GM12878 (cell line): ENCODE measurements around the gene SETD6. TPM values are rescaled to one million over a fixed set of nuclear protein-coding genes. Genes with fewer than 3 reads are reported as not detected.

ENCODE experiments used
- ATAC-seq: fragments of 200-7000 bp; cut with Tn5 transposase; 3 replicates; pipeline ENCODE4 v1.9.1; 2020; ENCODE audit warnings: mild to moderate bottlenecking, moderate library complexity
- BruUV-seq: library from RNA; stranded (reverse); fragments of 400-500 nt; replicated peaks from 2 replicates; lab custom pipeline; 2021; lab: Mats Ljungman, UMichigan
- CTCF ChIA-PET: fragments of 300-600 bp; sonication (Branson Sonifier 250); formaldehyde crosslinking; extraction: SDS; loops from one replicate; lab custom pipeline; 2021; ENCODE audit warnings: inconsistent platforms; lab: Yijun Ruan, JAX
- POLR2A ChIA-PET: fragments of 350-600 bp; formaldehyde crosslinking; extraction: SDS; loops from one replicate; lab custom pipeline; 2021; ENCODE audit warnings: inconsistent platforms; lab: Charles Lee
- RAD21 ChIA-PET: fragments of 300-600 bp; sonication (Branson Sonifier 250); formaldehyde crosslinking; loops from one replicate; lab custom pipeline; 2023; ENCODE audit warnings: antibody characterized with exemption; ENCODE audit not compliant: unreplicated experiment; lab: Charles Lee
- SMC1A ChIA-PET: fragments of 300-600 bp; sonication (Branson Sonifier 250); formaldehyde crosslinking; loops from one replicate; lab custom pipeline; 2023; ENCODE audit not compliant: unreplicated experiment, uncharacterized antibody; lab: Charles Lee
- DNase-seq: peaks from one replicate; pipeline ENCODE4 v3.0.0-alpha.2; 2011; ENCODE audit warnings: low read depth, low spot score
- FAIRE-seq: peaks from 3 replicates; lab custom pipeline; 2011; peaks lifted over from hg19 to GRCh38; lab: Jason Lieb, UNC
- H2AFZ ChIP-seq: 2 replicates; pipeline ENCODE4 v1.6.0; 2011; ENCODE audit warnings: low read depth, low read length, control low read depth; ENCODE audit not compliant: control insufficient read depth
- H3K27ac ChIP-seq: 2 replicates; pipeline ENCODE4 v1.5.1; 2011; ENCODE audit warnings: control low read depth; ENCODE audit not compliant: control insufficient read depth, insufficient read depth
- H3K27me3 ChIP-seq, 2 experiments: replicated peaks in 1 of 2; 2 replicates each; pipeline versions ENCODE4 v1.6.0 to v1.6.1; 2011; ENCODE audit warnings: low read length in 1 of 2; ENCODE audit not compliant: control insufficient read depth in 2 of 2, insufficient read depth in 2 of 2
- H3K36me3 ChIP-seq, 2 experiments: 2 replicates each; pipeline ENCODE4 v1.5.1; 2011; ENCODE audit warnings: low read length in 1 of 2; ENCODE audit not compliant: control insufficient read depth in 2 of 2, insufficient read depth in 2 of 2
- H3K4me1 ChIP-seq: 2 replicates; pipeline ENCODE4 v1.6.1; 2011; ENCODE audit warnings: mild to moderate bottlenecking, low read length, moderate library complexity, mixed read lengths; ENCODE audit not compliant: control insufficient read depth, insufficient read depth
- H3K4me2 ChIP-seq: 2 replicates; pipeline ENCODE4 v1.6.0; 2011; ENCODE audit warnings: control low read depth; ENCODE audit not compliant: control insufficient read depth, insufficient read depth
- H3K4me3 ChIP-seq: fragments of 200-600 bp; sonication (generic); 2 replicates; pipeline ENCODE4 v1.5.1; 2016
- H3K79me2 ChIP-seq: 2 replicates; pipeline ENCODE4 v1.6.0; 2011; ENCODE audit warnings: low read length; ENCODE audit not compliant: control insufficient read depth, insufficient read depth
- H3K9ac ChIP-seq: 2 replicates; pipeline ENCODE4 v1.8.0; 2011; ENCODE audit warnings: low read length, control low read depth, mixed read lengths; ENCODE audit not compliant: control insufficient read depth, insufficient read depth
- H3K9me3 ChIP-seq: replicated peaks from 3 replicates; pipeline ENCODE4 v1.5.1; 2011; ENCODE audit warnings: mild to moderate bottlenecking, low read length; ENCODE audit not compliant: control insufficient read depth, insufficient read depth
- H4K20me1 ChIP-seq: 2 replicates; pipeline ENCODE4 v1.6.0; 2011; ENCODE audit not compliant: control insufficient read depth, insufficient read depth
- HCFC1 ChIP-seq: fragments of 150-350 bp; IDR thresholded peaks from 2 replicates; pipeline ENCODE4 v1.6.1; 2014; ENCODE audit warnings: low read length
- HDAC6 ChIP-seq: fragments of 200-600 bp; sonication (generic); IDR thresholded peaks from one replicate; pipeline ENCODE4 v1.8.0; 2017; ENCODE audit warnings: antibody characterized with exemption; ENCODE audit not compliant: unreplicated experiment
- IRF4 ChIP-seq: IDR thresholded peaks from 2 replicates; pipeline ENCODE4 v1.6.1; 2011; ENCODE audit warnings: low read depth, low read length
- JUND ChIP-seq: IDR thresholded peaks from 2 replicates; pipeline ENCODE4 v1.6.1; 2012; ENCODE audit warnings: low read depth, mild to moderate bottlenecking, low read length, improper control_type of control experiment, moderate library complexity
- NFYB ChIP-seq: IDR thresholded peaks from 2 replicates; pipeline ENCODE4 v1.6.1; 2011; ENCODE audit warnings: low read depth, mild to moderate bottlenecking, low read length, improper control_type of control experiment, moderate library complexity; ENCODE audit not compliant: insufficient read depth
- NR2C1 ChIP-seq: fragments of 450-650 bp; IDR thresholded peaks from 2 replicates; pipeline ENCODE4 v1.6.1; 2017; ENCODE audit warnings: antibody characterized with exemption, mild to moderate bottlenecking, moderate library complexity
- PAX5 ChIP-seq: IDR thresholded peaks from 2 replicates; pipeline ENCODE4 v1.6.1; 2011; ENCODE audit warnings: low read depth, low read length, borderline replicate concordance
- PAX8 ChIP-seq: fragments of 450-650 bp; IDR thresholded peaks from 2 replicates; pipeline ENCODE4 v1.6.1; 2017; ENCODE audit warnings: mild to moderate bottlenecking, moderate library complexity
- SMC3 ChIP-seq: IDR thresholded peaks from 2 replicates; pipeline ENCODE4 v1.6.1; 2011; ENCODE audit warnings: low read length, improper control_type of control experiment, borderline replicate concordance
- STAT1 ChIP-seq: fragments of 450-650 bp; conservative IDR thresholded peaks from 2 replicates; pipeline ENCODE4 v1.6.1; 2014; ENCODE audit warnings: antibody characterized with exemption, mild to moderate bottlenecking
- TCF12 ChIP-seq: IDR thresholded peaks from 2 replicates; pipeline ENCODE4 v1.6.1; 2011; ENCODE audit warnings: low read depth, mild to moderate bottlenecking, low read length
- WGBS: methylation state at CpG from one replicate; pipeline ENCODE4 v1.1.6; 2016; ENCODE audit warnings: low lambda C conversion rate; ENCODE audit not compliant: insufficient replicate concordance, insufficient coverage; ENCODE audit errors: missing lambda C conversion rate; 5-methylcytosine and 5-hydroxymethylcytosine counted together
- in situ Hi-C: fragments of 300-500 bp; cut with MboI; formaldehyde crosslinking; loops from 9 replicates; pipeline ENCODE4 v1.14.3; 2018; ENCODE audit warnings: mixed read lengths
- intact Hi-C: fragments of 100-400 bp; cut with micrococcal nuclease; formaldehyde crosslinking; loops from one replicate; pipeline ENCODE4 v1.14.2; 2022; ENCODE audit not compliant: unreplicated experiment
- polyA plus RNA-seq, 11 experiments: library from polyadenylated mRNA; depleted of rRNA in 4 of 11; unstranded in 6 of 11; stranded (reverse) in 5 of 11; fragments of >200 nt; fragmentation: Nextera tagmentation in 4 of 11; fragmentation: Illumina TruSeq in 1 of 11; extraction: Ambion mirVana in 4 of 11; extraction: Trizol in 1 of 11; gene quantifications; 1 replicate in 1 of 11; 2 replicates in 10 of 11; pipeline versions ENCODE4 v1.2.1 to v1.2.3, GENCODE V29; 2011 to 2016; ENCODE audit warnings: inconsistent platforms in 2 of 11, missing spikeins in 2 of 11, low read depth in 1 of 11
- total RNA-seq, 4 experiments: library from RNA; depleted of rRNA in 3 of 4; stranded (reverse); fragments of >200 nt in 3 of 4; fragmentation: Illumina TruSeq in 1 of 4; extraction: Trizol in 1 of 4; gene quantifications; 2 replicates each; pipeline versions ENCODE4 v1.2.1 to v1.2.3, GENCODE V29; 2013 to 2021
- TF ChIP-seq, protein P1 (sequence below): IDR thresholded peaks from 2 replicates; pipeline ENCODE4 v1.6.1; 2012; ENCODE audit warnings: low read depth, low read length, improper control_type of control experiment

The SETD6 gene
- total and polyA plus RNA-seq, 10 of the 15 experiments (the other 5 are each of a cell fraction or from before 2014, with no cell fraction given): 8.2 to 23.8 (median 16.2) TPM

DNA sequence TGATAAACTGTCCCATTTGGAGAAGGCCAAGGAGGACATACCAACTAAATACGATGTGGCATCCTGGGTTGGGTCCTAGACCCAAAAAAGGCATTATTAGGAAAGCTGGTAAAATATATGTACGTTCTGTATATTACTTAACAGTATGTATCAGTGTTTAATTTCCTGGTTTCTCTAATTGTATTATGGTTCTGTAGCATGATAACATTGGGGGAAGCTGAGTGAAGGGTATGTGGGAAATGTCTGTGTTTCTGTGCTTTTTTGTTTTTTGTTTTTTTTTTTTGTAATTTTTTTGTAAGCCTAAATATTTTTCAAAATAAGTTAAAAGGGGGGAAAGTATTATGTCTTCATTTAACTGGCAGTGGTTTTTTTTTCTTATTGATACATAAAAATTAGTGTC lies 36.9 kb upstream of the SETD6 start:
- SMC1A ChIA-PET: no interaction called here
- Histone ChIP-seq H3K4me3 (no peak overlapping the region), H3K4me1 (no peaks in the 10 kb centered on the region)
- in situ Hi-C loops: no loop called here
- no TSS peak for BruUV-seq
- no peak for TF ChIP-seq JUND
- TF ChIP-seq SMC3: no peak
- TF ChIP-seq NR2C1: no peak
- TF ChIP-seq PAX5: no peak
- no peak for TF ChIP-seq HDAC6
- TF ChIP-seq, protein P1, sequence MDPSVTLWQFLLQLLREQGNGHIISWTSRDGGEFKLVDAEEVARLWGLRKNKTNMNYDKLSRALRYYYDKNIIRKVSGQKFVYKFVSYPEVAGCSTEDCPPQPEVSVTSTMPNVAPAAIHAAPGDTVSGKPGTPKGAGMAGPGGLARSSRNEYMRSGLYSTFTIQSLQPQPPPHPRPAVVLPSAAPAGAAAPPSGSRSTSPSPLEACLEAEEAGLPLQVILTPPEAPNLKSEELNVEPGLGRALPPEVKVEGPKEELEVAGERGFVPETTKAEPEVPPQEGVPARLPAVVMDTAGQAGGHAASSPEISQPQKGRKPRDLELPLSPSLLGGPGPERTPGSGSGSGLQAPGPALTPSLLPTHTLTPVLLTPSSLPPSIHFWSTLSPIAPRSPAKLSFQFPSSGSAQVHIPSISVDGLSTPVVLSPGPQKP: no peak
- no peak for TF ChIP-seq NFYB
- no peak for TF ChIP-seq PAX8
- TF ChIP-seq IRF4: no peak
- no peak for TF ChIP-seq TCF12
- no peak for TF ChIP-seq HCFC1
- TF ChIP-seq STAT1: no peak
- TF ChIP-seq, all 136 proteins: peak for 0
- ATAC-seq: no peak
- no peak for DNase-seq
- Histone ChIP-seq H3K27me3 (peaks cover 0 to 4% of the 10 kb centered on the region in 2 experiments; a peak in 1 of 4 replicates), H3K4me2 (no peak overlapping the region), H2AFZ (no peak overlapping the region), H3K27ac (no peak overlapping the region), H3K79me2 (no peaks in the 10 kb centered on the region), H4K20me1 (no peaks in the 10 kb centered on the region), H3K9ac (no peak overlapping the region), H3K36me3 (no peaks in the 10 kb centered on the region), H3K9me3 (no peaks in the 10 kb centered on the region)
- intact Hi-C loops: no loop called here
- ChIA-PET CTCF (interaction anchor here (0.6 to 3.0 kb wide), 5 partner anchors 10 to 381 kb away, joined by 3 to 9 read pairs (median 4); no protein-coding TSS in a partner anchor), POLR2A (no interaction called here), RAD21 (interaction anchor here (0.6 kb wide), 1 partner anchor 1039 kb away, joined by 3 read pairs; no protein-coding TSS in a partner anchor)
- 13% methylated on average over 2 of the region's 2 CpGs for WGBS
- FAIRE-seq: no peak
